ENCODE data around the gene AGR2.
"Not testable (repeated sequence)": the region's sequence is repeated elsewhere in the genome, so short reads cannot be mapped to it uniquely, and the experiment has no call there.

AGR2 gene

GRCh38 chr7:16804674-16805439 lies at the start of gene AGR2:
TSS of gene AGR2 (minus strand) at chr7:16804999. CDS start at chr7:16801796, 3,203 bp downstream.
- no peak for DNase-seq (ENCODE audit: low read depth in 3 of 3)

DNA sequence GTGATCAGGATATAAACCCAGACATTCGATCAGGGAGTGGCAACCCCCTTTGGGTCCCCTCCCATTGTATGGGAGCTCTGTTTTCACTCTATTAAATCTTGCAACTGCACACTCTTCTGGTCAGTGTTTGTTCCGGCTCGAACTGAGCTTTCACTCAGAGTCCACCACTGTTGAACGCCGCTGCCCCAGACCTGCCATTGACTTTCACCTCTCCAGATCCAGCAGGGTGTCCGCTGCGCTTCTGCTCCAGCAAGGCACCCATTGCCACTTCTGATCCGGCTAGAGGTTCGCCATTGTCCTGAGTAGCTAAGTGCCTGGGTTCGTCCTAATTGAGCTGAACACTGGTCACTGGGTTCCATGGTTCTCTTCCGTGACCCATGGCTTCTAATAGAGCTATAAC lies 48.4 kb upstream of the AGR2 start:
- not testable (repeated sequence) for DNase-seq (ENCODE audit: low read depth in 3 of 3)

DNA sequence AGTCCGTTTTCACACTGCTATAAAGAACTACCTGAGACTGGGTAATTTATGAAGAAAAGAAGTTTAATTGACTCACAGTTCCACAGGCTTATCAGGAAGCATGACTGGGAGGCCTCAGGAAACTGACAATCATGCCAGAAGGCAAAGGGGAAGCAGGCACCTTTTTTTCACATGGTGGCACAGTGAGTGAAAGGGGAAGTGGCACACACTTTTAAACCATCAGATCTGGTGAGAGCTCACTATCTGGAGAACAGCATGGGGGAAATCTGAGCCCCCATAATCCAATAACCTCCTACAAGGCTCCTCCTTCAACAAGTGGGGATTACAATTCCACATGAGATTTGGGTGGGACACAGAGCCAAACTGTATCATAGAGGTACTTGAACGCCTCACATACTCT lies 47.0 kb upstream of the AGR2 start:
- DNase-seq (ENCODE audit: low read depth in 3 of 3) = no peak

DNA sequence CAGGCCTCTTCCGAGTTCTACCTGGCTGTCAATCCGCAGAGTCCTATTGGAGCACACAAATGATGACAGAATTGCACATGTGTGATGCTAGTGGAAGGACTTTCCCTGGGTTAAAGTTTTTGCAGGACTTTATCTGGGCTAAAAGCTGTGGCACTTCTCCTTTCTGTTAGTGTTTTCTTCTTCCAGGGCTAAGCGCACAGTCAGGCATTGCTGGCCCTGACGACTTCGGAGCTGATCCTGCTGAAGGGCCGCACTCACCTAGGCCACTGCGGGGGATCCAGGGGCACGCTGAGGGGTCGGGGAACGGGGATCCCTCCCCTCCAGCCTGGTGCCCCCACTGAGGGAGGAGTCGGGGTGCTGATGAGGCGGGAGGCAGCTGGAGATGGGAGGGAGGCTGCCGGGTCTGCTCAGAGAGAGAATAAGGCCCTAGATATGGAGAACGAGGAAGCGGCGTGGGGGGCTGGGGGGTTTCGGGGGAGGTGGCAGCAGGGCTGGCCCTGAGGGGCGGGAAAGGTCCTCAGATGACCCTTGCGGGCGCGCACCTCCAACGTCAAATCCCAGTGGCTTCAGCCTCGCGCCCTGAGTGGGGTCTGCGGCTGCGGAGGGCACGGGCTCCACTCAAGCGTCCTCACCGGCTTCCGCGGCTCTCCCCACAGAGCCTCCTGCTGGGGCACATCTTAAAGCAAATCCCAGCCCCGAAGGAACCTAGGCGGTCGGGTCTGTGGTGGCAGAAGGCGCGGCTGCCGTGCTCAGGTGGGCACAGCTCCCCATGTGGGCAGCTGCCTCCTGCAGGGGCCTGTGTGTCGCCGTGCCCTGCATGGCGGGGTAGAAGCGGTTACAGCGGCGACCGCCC lies 46.0 kb upstream of the AGR2 start:
- no peak for DNase-seq (ENCODE audit: low read depth in 3 of 3)

DNA sequence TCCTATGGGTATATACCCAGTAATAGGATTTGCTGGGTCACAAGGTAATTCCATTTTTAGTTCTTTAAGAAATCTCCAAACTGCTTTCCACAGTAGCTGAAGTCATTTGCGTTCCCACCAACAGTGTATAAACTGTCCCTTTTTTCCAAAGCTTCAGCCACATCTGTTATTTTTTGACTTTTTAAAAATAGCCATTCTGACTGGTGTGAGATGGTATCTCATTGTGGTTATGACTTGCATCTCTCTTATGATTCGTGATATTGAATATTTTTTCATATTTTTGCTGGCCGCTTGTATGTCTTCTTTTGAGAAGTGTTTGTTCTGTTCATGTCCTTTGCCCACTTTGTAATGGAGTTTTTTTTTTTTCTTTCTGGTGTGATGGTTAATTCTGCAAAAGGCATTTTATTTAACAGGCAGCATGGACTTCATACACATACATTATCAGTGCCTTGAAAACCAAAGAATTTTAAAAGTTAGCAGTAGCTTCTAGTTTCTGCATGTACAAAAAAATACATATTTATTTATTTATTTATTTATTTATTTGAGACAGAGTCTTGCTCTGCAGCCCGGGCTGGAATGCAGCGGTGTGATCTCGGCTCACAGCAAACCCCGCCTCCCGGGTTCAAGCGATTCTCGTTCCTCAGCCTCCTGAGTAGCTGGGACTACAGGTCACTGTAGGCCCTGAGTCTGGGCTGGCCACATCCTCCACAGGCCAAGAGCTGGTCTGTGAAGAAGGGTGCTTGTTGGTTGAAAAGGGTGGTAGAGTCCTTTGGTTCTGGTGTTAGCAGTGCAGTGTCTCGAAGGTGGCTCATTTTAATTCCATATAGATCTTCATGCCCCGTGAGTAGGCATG lies 44.7 kb upstream of the AGR2 start:
- DNase-seq (ENCODE audit: low read depth in 3 of 3) = no peak

DNA sequence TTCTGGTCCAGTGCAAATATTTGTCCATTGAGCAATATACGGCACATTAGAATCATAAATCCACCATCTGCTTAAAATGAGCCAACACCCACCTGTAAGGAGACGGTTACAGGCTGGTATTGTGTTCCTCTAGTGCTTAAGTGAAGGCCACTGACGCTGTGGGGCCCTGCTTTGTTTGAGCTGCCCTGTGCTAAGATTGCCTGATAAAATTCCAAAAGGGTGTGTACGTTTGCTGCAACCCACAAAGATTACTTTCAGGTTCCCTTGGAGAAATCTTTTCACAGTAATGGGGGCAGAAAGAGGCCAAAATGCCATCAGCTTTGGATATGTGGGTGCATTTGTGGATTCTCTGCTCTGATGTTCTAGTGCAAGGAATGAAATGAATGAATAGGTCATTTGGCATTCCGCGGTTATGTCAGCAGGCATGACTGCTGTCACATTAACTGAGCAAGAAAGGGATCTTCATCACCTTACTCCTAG lies 42.6 kb upstream of the AGR2 start:
- DNase-seq (ENCODE audit: low read depth in 3 of 3) = no peak

DNA sequence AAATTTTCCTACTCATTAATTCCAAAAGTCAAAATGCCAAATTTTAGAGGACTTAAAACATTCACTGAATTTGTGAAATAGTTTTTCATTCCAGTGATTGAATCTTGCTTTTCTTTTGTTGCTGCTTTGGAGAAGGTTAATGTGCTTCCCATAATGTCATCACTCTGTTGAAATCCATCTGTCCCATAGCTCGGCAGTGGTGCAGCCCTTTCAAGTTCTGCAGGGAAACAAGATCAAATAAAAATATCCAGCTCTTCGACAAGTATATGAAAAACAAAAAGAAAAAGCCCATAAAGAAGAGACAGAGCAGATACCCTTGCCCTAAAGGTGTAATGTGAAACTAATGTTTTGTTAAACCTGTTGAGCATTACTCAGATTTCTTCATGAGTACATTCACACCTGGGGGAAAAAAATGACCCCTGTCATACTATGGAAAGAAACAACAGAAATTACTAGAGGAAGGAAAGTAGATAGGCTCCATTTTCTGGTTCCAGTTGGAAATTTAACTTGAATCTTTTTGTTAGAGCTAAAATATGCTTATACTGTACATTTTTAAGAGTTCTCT lies 41.9 kb upstream of the AGR2 start:
- no peak for DNase-seq (ENCODE audit: low read depth in 3 of 3)

- no peak for DNase-seq (ENCODE audit: low read depth in 3 of 3)
Observed at GRCh38 chr7:16845746-16846145, 40.9 kb upstream of the AGR2 start.

DNA sequence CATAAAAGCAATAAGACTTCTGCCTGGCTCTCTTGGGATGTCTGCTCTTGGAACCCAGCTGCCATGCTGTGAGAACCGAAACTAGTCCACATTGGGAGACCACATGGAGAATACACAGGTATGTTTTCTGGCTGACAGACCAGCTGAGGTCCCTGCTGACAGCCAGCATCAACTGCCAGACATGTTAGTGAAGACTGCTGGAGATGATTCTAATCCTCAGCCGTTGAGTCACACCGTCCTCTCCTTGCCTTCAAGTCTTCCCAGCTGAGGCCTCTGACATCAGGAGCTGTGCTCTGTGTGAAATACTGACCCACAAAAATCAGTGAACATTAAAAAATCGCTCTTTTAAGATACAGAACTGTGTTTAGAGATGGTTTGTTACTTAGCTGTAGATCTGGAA lies 36.9 kb upstream of the AGR2 start:
- DNase-seq (ENCODE audit: low read depth in 3 of 3) = no peak

DNA sequence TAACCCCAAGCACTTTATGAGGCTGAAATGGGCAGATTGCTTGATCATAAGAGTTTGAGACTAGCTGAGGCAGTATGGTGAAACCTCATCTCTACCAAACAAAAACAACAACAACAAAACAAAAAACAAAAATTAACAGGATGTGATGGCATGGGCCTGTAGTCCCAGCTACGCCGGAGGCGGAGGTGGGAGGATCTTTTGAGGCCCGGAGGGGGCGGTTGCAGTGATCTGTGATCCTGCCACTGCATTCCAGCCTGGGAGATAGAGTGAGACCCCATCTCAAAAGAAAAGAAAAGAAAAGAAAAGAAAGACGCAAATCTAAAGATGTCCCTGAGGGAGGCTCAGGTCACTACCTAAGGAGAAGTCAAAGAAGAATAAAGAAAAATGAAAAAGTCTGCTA lies 35.3 kb upstream of the AGR2 start:
- DNase-seq (ENCODE audit: low read depth in 3 of 3) = no peak

DNA sequence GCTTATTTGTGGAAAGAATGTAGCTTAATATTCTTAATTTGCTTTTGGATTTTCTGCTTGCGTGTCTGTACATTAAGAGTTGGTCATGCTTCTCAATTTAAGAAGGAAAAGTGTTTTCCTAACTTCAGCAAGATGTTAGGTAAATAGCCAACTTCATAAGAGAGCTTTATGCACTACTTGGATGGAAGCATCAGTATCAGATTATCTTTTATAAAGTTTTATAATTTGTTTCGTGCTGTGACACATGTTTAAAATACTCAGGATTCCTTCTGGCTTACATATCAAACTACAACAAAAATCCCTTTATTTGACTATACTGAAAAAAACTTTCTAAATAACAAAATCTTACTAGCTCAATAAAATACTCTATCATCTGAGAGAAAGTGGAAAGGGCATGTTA lies 34.8 kb upstream of the AGR2 start:
- DNase-seq (ENCODE audit: low read depth in 3 of 3) = no peak

DNA sequence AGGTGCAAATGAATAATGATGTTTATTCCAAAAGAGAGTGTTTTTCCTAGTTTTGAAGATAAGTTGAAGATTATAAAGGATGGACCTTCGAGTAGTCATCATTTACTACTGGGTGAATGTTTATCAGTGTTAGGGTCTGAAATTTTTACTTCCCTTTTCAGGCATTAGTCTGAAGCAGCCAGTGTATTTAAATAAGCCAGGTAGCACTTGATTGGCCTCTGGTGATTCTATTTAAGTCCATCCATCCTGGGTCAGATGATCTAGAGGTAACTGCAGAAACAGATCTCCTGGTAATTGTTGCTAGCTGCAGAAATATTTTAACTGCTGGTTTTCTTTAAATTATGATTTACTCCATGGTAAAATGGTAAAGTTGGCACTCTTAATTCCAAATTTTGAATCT lies 34.1 kb upstream of the AGR2 start:
- DNase-seq (ENCODE audit: low read depth in 3 of 3) = no peak

GRCh38 chr7:16838386-16838785 lies 33.6 kb upstream of the AGR2 start:
- DNase-seq (ENCODE audit: low read depth in 3 of 3) = no peak

GRCh38 chr7:16836481-16836880 lies 31.7 kb upstream of the AGR2 start:
- DNase-seq (ENCODE audit: low read depth in 3 of 3) = no peak

GRCh38 chr7:16833373-16833772 lies 28.6 kb upstream of the AGR2 start:
- no peak for DNase-seq (ENCODE audit: low read depth in 3 of 3)

DNA sequence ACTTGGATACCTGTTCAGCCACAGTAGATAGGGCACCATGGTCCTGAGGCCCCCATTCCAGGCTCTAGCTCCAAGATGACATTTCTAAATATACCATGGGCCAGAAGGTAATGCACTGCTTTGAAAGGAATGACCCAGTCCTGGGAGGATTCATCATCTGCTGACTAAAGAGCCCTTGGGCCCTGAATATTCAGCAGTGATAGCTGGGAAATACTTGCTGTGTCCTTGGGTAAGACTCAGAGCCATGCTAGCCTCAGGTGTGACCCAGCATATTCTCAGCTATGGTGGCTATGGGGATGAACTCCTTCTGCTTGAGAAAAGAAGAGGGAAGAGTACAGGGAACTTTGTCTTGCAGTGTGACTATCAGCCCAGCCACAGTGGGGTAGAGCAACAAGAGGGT lies 21.3 kb upstream of the AGR2 start:
- DNase-seq (ENCODE audit: low read depth in 3 of 3) = no peak

DNA sequence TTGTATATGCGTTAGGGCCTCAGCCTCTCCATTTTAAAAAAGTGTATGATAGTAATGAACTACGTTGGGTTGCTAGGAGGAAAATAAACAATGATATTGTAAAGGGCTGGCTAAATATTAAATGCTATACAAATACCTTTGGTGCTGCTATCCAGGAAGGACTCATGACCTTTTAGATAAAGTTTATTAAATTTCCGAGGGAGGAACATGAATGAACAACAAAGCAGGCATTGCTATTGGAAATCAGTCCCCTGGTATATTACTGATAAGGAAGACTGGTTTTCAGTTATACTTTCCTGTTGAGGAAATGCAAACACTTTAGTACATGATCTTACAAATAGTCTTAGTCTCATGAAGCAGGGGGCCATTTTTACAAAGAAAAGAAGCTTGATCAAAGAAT lies 17.2 kb upstream of the AGR2 start:
- DNase-seq (ENCODE audit: low read depth in 3 of 3) = no peak

DNA sequence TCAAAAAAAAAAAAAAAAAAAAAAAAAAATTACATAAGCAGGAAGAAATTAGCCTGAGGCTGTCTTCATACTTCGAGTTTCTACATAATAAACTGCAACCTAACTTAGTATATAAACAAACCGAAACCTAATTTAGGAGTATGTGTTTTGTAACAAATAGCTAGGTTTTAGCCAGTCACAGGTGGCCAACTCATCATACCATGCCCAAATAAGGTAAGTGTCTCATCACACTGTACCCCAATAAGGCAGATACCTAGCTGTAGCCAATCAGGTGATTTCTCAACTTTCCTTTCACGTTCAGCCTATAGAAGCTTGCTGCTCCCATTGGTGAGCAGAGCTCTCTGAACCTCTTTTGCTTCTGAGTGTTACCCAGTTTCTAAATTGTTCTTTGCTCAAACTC lies 13.9 kb upstream of the AGR2 start:
- DNase-seq (ENCODE audit: low read depth in 3 of 3) = no peak

DNA sequence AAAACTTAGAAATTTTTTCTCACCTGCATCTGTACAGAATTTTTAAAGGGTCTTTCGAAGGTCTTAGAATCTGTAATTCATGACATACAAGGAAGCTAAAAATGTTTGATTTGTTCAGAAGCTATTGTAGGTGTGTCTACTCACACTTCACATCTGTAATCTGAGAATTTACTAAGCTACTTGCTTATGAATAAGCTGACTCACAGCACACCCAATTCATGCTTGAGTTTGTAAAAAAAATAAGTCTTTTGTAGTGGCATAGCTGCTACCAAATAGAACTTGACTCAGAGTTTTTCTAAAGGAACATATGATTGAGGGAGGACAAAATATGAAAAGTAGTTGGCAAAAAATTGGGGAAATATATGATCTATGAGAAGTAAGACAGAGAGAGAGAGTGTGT lies 12.7 kb upstream of the AGR2 start:
- no peak for DNase-seq (ENCODE audit: low read depth in 3 of 3)

GRCh38 chr7:16816824-16817223 lies 12.0 kb upstream of the AGR2 start:
- DNase-seq (ENCODE audit: low read depth in 3 of 3) = no peak

GRCh38 chr7:16815001-16815400 lies 10.2 kb upstream of the AGR2 start:
- no peak for DNase-seq (ENCODE audit: low read depth in 3 of 3)

DNA sequence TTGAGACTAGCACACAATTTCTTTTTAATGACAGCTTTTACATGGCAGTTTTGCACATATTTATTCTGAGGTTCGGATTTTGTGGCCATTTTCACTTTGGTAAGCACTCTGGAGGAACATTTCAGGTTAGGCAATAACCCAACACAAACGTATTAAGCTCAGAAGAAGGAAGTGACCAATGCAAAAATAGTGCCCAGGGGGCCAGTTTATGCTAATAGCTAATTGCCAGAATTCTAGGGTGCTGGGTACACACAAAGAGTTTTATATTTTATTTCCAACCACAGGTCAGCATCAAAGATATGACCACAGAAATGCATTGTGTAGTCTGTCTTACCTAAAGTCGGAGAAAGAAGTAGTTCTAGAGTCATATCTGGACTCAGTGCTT lies 8.4 kb upstream of the AGR2 start:
- DNase-seq (ENCODE audit: low read depth in 3 of 3) = no peak
